GM08714 (cell line): ENCODE measurements around the gene NBDY.

Experiments used
- H3K4me3 ChIP-seq: fragments of 200-500 bp; sonication (Bioruptor generic); 2 replicates; pipeline ENCODE4 v1.5.1; 2014; ENCODE audit warnings: mild to moderate bottlenecking, low read length, inconsistent platforms
- ZNF274 ChIP-seq: IDR thresholded peaks from 2 replicates; pipeline ENCODE4 v1.6.1; 2012; ENCODE audit warnings: mild to moderate bottlenecking, low read depth, low read length

The NBDY gene

GRCh38 chrX:56791456-56791855, 62.4 kb downstream of the NBDY start:
- no peak overlapping the region for H3K4me3 ChIP-seq
- no peak for TF ChIP-seq ZNF274

- no peak overlapping the region for H3K4me3 ChIP-seq
- TF ChIP-seq ZNF274 = no peak
These were observed 63.4 kb downstream of the NBDY start for GRCh38 chrX:56792270-56793111.

GRCh38 chrX:56793112-56793430, 64.0 kb downstream of the NBDY start:
- no peak for TF ChIP-seq ZNF274
- no peak overlapping the region for H3K4me3 ChIP-seq

GRCh38 chrX:56793521-56794320, 64.7 kb downstream of the NBDY start:
- no peak for TF ChIP-seq ZNF274
- no peak overlapping the region for H3K4me3 ChIP-seq

- no peak overlapping the region for H3K4me3 ChIP-seq
- TF ChIP-seq ZNF274 = no peak
These were observed 65.6 kb downstream of the NBDY start for GRCh38 chrX:56794404-56795230.

GRCh38 chrX:56795309-56795868, 66.3 kb downstream of the NBDY start:
- H3K4me3 ChIP-seq = no peak overlapping the region
- TF ChIP-seq ZNF274 = no peak

- no peak for TF ChIP-seq ZNF274
- H3K4me3 ChIP-seq = no peak overlapping the region
These were observed 67.8 kb downstream of the NBDY start for GRCh38 chrX:56796641-56797395.

- H3K4me3 ChIP-seq = no peak overlapping the region
- TF ChIP-seq ZNF274 = no peak
These were observed 68.7 kb downstream of the NBDY start for GRCh38 chrX:56797574-56798338.

- TF ChIP-seq ZNF274 = no peak
- H3K4me3 ChIP-seq = no peak overlapping the region
These were observed 69.3 kb downstream of the NBDY start for GRCh38 chrX:56798339-56798711.

GRCh38 chrX:56798866-56799758, 70.1 kb downstream of the NBDY start:
- no peak overlapping the region for H3K4me3 ChIP-seq
- TF ChIP-seq ZNF274 = no peak

GRCh38 chrX:56800307-56800706, 71.3 kb downstream of the NBDY start:
- no peak for TF ChIP-seq ZNF274
- H3K4me3 ChIP-seq = no peak overlapping the region

GRCh38 chrX:56800801-56801200, 71.8 kb downstream of the NBDY start:
- no peak for TF ChIP-seq ZNF274
- H3K4me3 ChIP-seq = no peak overlapping the region
